HCT116 (cell line): ENCODE results near the gene PIK3R6. TPM values are rescaled to one million over a fixed set of nuclear protein-coding genes. Genes with fewer than 3 reads are reported as not detected.

Experiments
- ATAC-seq: fragments of 200-7000 bp; cut with Tn5 transposase; 2 replicates; pipeline ENCODE4 v1.9.1; 2020; ENCODE audit warnings: mild to moderate bottlenecking, moderate library complexity
- BruUV-seq: library from RNA; stranded (reverse); fragments of 400-500 nt; replicated peaks from 2 replicates; lab custom pipeline; 2021; lab: Mats Ljungman, UMichigan
- CTCF ChIA-PET: fragments of 300-600 bp; sonication (Branson Sonifier 250); formaldehyde crosslinking; loops from one replicate; lab custom pipeline; 2021; ENCODE audit warnings: antibody characterized with exemption; lab: Charles Lee
- POLR2A ChIA-PET: fragments of 300-600, 350-600 bp; sonication (Branson Sonifier 250); formaldehyde crosslinking; loops from one replicate; lab custom pipeline; 2021; ENCODE audit warnings: antibody characterized with exemption; lab: Charles Lee
- RAD21 ChIA-PET, 2 experiments: fragments of 300-600 bp; sonication (Branson Sonifier 250); formaldehyde crosslinking; loops; one replicate each; lab custom pipeline; 2023; ENCODE audit warnings: low total read pairs in 2 of 2; ENCODE audit not compliant: uncharacterized antibody in 2 of 2, unreplicated experiment in 2 of 2, low non-redundant PET in 1 of 2; lab: Charles Lee
- DNase-seq: peaks from one replicate; pipeline ENCODE4 v3.0.0-alpha.2; 2010; ENCODE audit warnings: low read depth, low spot score
- H2AFZ ChIP-seq: fragments of 200-600 bp; shearing (Covaris generic), sonication (generic); 2 replicates; pipeline ENCODE4 v1.6.1; 2017; ENCODE audit warnings: low read depth, mixed run types, mixed read lengths, antibody characterized with exemption, low read length; ENCODE audit not compliant: poor library complexity, severe bottlenecking
- H3K27ac ChIP-seq: 2 replicates; pipeline ENCODE4 v1.5.1; 2012; ENCODE audit warnings: low read depth, low read length
- H3K27me3 ChIP-seq: fragments of 200-600 bp; sonication (generic); 2 replicates; pipeline ENCODE4 v1.6.1; 2016; ENCODE audit warnings: mixed run types, low read length, mixed read lengths; ENCODE audit not compliant: insufficient read depth
- H3K36me3 ChIP-seq, 2 experiments: fragments of 200-500 bp in 1 of 2; fragments of 200-600 bp in 1 of 2; sonication (Bioruptor generic) in 1 of 2; sonication (generic) in 1 of 2; 2 replicates each; pipeline versions ENCODE4 v1.5.1 to v1.6.1; 2014 to 2016; ENCODE audit warnings: low read length in 2 of 2, inconsistent platforms in 1 of 2, mixed read lengths in 1 of 2, mixed run types in 1 of 2; ENCODE audit not compliant: insufficient read depth in 2 of 2, control insufficient read depth in 1 of 2
- H3K4me1 ChIP-seq, 2 experiments: fragments of 200-600 bp in 1 of 2; sonication (generic) in 1 of 2; 2 replicates each; pipeline versions ENCODE4 v1.5.1 to v1.6.1; 2012 to 2017; ENCODE audit warnings: low read length in 2 of 2, inconsistent platforms in 1 of 2, mild to moderate bottlenecking in 1 of 2, mixed read lengths in 1 of 2, mixed run types in 1 of 2, moderate library complexity in 1 of 2; ENCODE audit not compliant: insufficient read depth in 2 of 2, control insufficient read depth in 1 of 2
- H3K4me2 ChIP-seq: fragments of 200-600 bp; sonication (generic); 2 replicates; pipeline ENCODE4 v1.6.1; 2017; ENCODE audit warnings: mixed run types, low read length, mixed read lengths
- H3K4me3 ChIP-seq, 2 experiments: fragments of 200-600 bp in 1 of 2; sonication (generic) in 1 of 2; replicated peaks in 1 of 2; 2 replicates each; pipeline ENCODE4 v1.5.1; 2011 to 2016; ENCODE audit warnings: low read length in 2 of 2, control low read depth in 1 of 2, low read depth in 1 of 2, mild to moderate bottlenecking in 1 of 2, mixed read lengths in 1 of 2, mixed run types in 1 of 2
- H3K79me2 ChIP-seq: fragments of 200-600 bp; sonication (generic); 2 replicates; pipeline ENCODE4 v1.6.1; 2017; ENCODE audit warnings: mild to moderate bottlenecking, mixed run types, low read length, moderate library complexity, mixed read lengths; ENCODE audit not compliant: insufficient read depth
- H3K9ac ChIP-seq: fragments of 200-600 bp; sonication (generic); 2 replicates; pipeline ENCODE4 v1.6.1; 2016; ENCODE audit warnings: low read length, mixed read lengths
- H3K9me2 ChIP-seq: fragments of 200-600 bp; sonication (generic), shearing (Covaris generic); 2 replicates; pipeline ENCODE4 v1.6.1; 2017; ENCODE audit warnings: mixed run types, mild to moderate bottlenecking, moderate library complexity; ENCODE audit not compliant: insufficient read depth
- H3K9me3 ChIP-seq, 2 experiments: fragments of 200-500 bp in 1 of 2; fragments of 200-600 bp in 1 of 2; sonication (Bioruptor generic) in 1 of 2; sonication (generic) in 1 of 2; 2 replicates each; pipeline ENCODE4 v1.6.1; 2014 to 2017; ENCODE audit warnings: low read length in 2 of 2, mixed read lengths in 2 of 2, inconsistent platforms in 1 of 2, low read depth in 1 of 2, mild to moderate bottlenecking in 1 of 2, mixed run types in 1 of 2, moderate library complexity in 1 of 2; ENCODE audit not compliant: control insufficient read depth in 1 of 2, insufficient read depth in 1 of 2
- H4K20me1 ChIP-seq: fragments of 200-600 bp; sonication (generic), shearing (Covaris generic); 2 replicates; pipeline ENCODE4 v1.6.1; 2017; ENCODE audit warnings: mixed run types, mild to moderate bottlenecking, moderate library complexity; ENCODE audit not compliant: insufficient read depth
- CEBPB ChIP-seq: IDR thresholded peaks from 2 replicates; pipeline ENCODE4 v1.6.1; 2012; ENCODE audit warnings: low read depth
- ELF1 ChIP-seq: IDR thresholded peaks from 2 replicates; pipeline ENCODE4 v1.6.1; 2012; ENCODE audit warnings: low read depth, borderline replicate concordance
- EZH2 ChIP-seq: fragments of 200-600 bp; sonication (generic); IDR thresholded peaks from 2 replicates; pipeline ENCODE4 v1.6.1; 2017; ENCODE audit warnings: antibody characterized with exemption, mixed run types
- EZH2phosphoT487 ChIP-seq: fragments of 200-600 bp; IDR thresholded peaks from 2 replicates; pipeline ENCODE4 v1.6.1; 2018; ENCODE audit warnings: antibody characterized with exemption, borderline replicate concordance
- FOSL1 ChIP-seq: IDR thresholded peaks from 2 replicates; pipeline ENCODE4 v1.6.1; 2012; ENCODE audit warnings: low read depth
- JUND ChIP-seq: IDR thresholded peaks from 2 replicates; pipeline ENCODE4 v1.6.1; 2012
- MAX ChIP-seq: IDR thresholded peaks from 2 replicates; pipeline ENCODE4 v1.6.1; 2012
- POLR2A ChIP-seq: IDR thresholded peaks from 2 replicates; pipeline ENCODE4 v1.7.0; 2011; ENCODE audit warnings: borderline replicate concordance; ENCODE audit not compliant: insufficient read depth, insufficient read length; ENCODE audit errors: extremely low read depth
- POLR2AphosphoS5 ChIP-seq: IDR thresholded peaks from 2 replicates; pipeline ENCODE4 v1.6.1; 2011; ENCODE audit warnings: mild to moderate bottlenecking, low read depth, low read length, moderate library complexity
- SIN3A ChIP-seq: IDR thresholded peaks from 2 replicates; pipeline ENCODE4 v1.6.1; 2012; ENCODE audit warnings: low read depth
- SRF ChIP-seq: IDR thresholded peaks from 2 replicates; pipeline ENCODE4 v1.6.1; 2012; ENCODE audit warnings: low read depth
- TCF7L2 ChIP-seq: IDR thresholded peaks from 2 replicates; pipeline ENCODE4 v1.7.0; 2011; ENCODE audit warnings: borderline replicate concordance, inconsistent platforms; ENCODE audit not compliant: insufficient read depth, insufficient read length; ENCODE audit errors: extremely low read depth
- ZBTB33 ChIP-seq: IDR thresholded peaks from 2 replicates; pipeline ENCODE4 v1.6.1; 2011; ENCODE audit warnings: mild to moderate bottlenecking, low read length, moderate library complexity; ENCODE audit not compliant: insufficient replicate concordance; ENCODE audit errors: extremely low read depth
- ZFX ChIP-seq: fragments of 450-650 bp; IDR thresholded peaks from 2 replicates; pipeline ENCODE4 v1.6.1; 2017
- intact Hi-C: fragments of 100-400 bp; cut with micrococcal nuclease; formaldehyde crosslinking; loops from 2 replicates; pipeline ENCODE4 v1.10.0; 2022
- total RNA-seq: library from RNA; stranded (reverse); gene quantifications from one replicate; pipeline ENCODE4 v1.2.1, GENCODE V29; 2021; ENCODE audit not compliant: unreplicated experiment

Gene PIK3R6
- total RNA-seq, 1 experiment from 2014 or later: 0.07 TPM

GRCh38 chr17:8801135-8801840, 66.2 kb downstream of the PIK3R6 start:
- no peaks in the 10 kb centered on the region for H3K27me3 ChIP-seq
- H3K4me3 ChIP-seq: no peak overlapping the region
- CTCF ChIA-PET: no interaction called here
- DNase-seq (no peak), ATAC-seq (no peak)
- H3K27ac ChIP-seq: no peak overlapping the region
- POLR2A ChIA-PET: no interaction called here
- intact Hi-C loops: no loop called here
- TF ChIP-seq POLR2AphosphoS5 (no peak), MAX (no peak), ELF1 (no peak), EZH2 (no peak), ZFX (no peak), CEBPB (no peak), JUND (no peak), EZH2phosphoT487 (no peak), FOSL1 (no peak), TCF7L2 (no peak), SRF (no peak), SIN3A (no peak)
- H4K20me1 ChIP-seq: no peaks in the 10 kb centered on the region
- H3K36me3 ChIP-seq: no peaks in the 10 kb centered on the region
- no peaks in the 10 kb centered on the region for H3K4me1 ChIP-seq
- H3K4me2 ChIP-seq: no peak overlapping the region
- RAD21 ChIA-PET: no interaction called here
- H2AFZ ChIP-seq: no peak overlapping the region
- no peaks in the 10 kb centered on the region for H3K79me2 ChIP-seq
- H3K9me3 ChIP-seq: no peaks in the 10 kb centered on the region
- BruUV-seq: no TSS peak
- H3K9ac ChIP-seq: no peak overlapping the region
- no peaks in the 10 kb centered on the region for H3K9me2 ChIP-seq

- DNase-seq: no peak
- no TSS peak for BruUV-seq
- ChIA-PET RAD21 (interaction anchor here in 1 of 2 experiments (0.6 kb wide), 1 partner anchor 466 kb away, joined by 3 read pairs; no protein-coding TSS in a partner anchor), POLR2A (no interaction called here), CTCF (no interaction called here)
- TF ChIP-seq CEBPB (no peak), ELF1 (no peak), POLR2A (no peak), EZH2phosphoT487 (no peak), FOSL1 (no peak), ZFX (no peak), ZBTB33 (no peak), SRF (no peak)
- H4K20me1 ChIP-seq: no peaks in the 10 kb centered on the region
- intact Hi-C loops: no loop called here
- no peak overlapping the region for H3K4me2 ChIP-seq
- no peaks in the 10 kb centered on the region for H3K9me3 ChIP-seq
- H3K9ac ChIP-seq: no peak overlapping the region
- H3K4me1 ChIP-seq: no peaks in the 10 kb centered on the region
- H3K36me3 ChIP-seq: no peaks in the 10 kb centered on the region
- no peaks in the 10 kb centered on the region for H3K27me3 ChIP-seq
- no peak for ATAC-seq
- H2AFZ ChIP-seq: no peak overlapping the region
- H3K4me3 ChIP-seq: no peak overlapping the region
- H3K79me2 ChIP-seq: no peaks in the 10 kb centered on the region
- no peaks in the 10 kb centered on the region for H3K9me2 ChIP-seq
- no peak overlapping the region for H3K27ac ChIP-seq
Measured at GRCh38 chr17:8800656-8801055, 66.8 kb downstream of the PIK3R6 start.
